Activated CD4-positive, alpha-beta T cell treated with anti-CD3 and anti-CD28 coated beads, Interleukin-2, Interleukin-6, amounts not matched to agents 100 ng/mL and 50 ng/mL, durations not matched to agents 16 hours and 8 hours (primary cell): Measurements from ENCODE around the gene CCPG1.

Experiments used
- DNase-seq: peaks from one replicate; pipeline ENCODE4 v3.0.0-alpha.2; 2020

CCPG1 gene

DNA sequence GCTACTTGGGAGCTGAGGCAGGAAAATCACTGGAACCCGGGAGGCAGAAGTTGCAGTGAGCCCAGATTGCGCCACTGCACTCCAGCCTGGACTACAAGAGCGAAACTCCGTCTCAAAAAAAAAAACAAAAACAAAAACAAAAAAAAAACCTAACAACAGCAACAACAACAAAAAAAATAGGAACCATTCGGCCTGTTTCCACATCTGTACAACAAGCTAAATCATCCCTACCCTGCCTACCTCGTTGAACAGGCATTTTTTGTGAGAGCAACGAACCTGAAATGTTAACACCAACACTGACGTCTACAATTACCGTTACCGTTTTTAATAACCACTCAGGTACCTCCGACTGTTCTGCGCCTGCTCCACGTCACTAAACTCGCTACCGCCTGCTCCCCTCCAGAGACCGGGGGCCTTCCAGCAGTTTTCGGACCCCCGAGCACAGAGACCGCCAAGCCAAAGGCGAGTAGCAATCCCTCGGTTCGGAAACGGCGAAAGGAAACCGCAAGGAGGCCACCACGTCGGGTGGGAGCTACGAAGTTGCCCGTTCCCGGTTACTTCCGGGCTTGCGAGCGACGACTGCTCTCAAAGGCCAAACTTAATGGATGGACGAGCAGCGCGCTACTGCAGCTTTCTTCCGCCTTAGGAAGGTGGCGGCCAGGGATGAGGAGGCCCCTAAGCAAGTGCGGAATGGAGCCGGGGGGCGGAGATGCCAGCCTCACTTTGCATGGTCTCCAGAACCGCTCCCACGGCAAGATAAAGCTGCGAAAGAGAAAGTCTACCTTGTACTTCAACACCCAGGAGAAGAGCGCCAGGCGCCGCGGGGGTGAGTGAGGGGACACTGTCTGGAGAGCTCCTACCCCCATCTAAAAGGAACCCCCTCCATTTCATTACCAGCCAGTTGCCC lies 89.3 kb downstream of the CCPG1 start, which contains the start of the genes PIGB and PIGBOS1:
PIGB (plus strand) TSS at position 635 of the 907 bp plus-strand sequence; CDS start at position 664, 29 bp downstream.
PIGBOS1 (minus strand) TSS at position 536 of the 907 bp plus-strand sequence. CDS start 1,331 bp downstream, outside the sequence.
- DNase-seq, result peak; percentile 87
